HG03103 (cell line): ENCODE results near the gene PYGM.

ENCODE experiments used
- ATAC-seq: cut with Tn5 transposase; IDR thresholded peaks from one replicate; pipeline ENCODE4 v1.9.1; 2021; ENCODE audit warnings: low read depth; ENCODE audit not compliant: unreplicated experiment

The PYGM gene

DNA sequence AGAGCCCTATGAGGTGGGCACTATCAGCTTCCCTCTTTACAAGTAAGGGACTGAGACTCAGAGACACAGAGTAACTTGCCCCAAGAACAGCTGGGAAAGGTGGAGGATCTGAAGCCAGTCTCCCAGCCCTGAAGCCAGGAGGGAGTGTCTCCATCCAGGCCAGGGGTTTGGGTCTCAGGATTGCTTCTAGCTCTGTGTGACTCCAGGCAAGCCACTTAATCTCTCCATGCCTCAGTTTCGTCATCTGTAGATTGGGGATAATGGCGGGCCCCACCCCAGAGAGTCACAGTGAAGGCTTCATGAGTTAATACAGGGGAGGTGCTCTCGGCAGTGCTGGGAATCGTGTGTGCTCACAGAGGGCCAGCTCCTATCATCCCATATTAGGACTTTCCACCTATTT is 32.7 kb upstream of the PYGM start:
- no peak for ATAC-seq

DNA sequence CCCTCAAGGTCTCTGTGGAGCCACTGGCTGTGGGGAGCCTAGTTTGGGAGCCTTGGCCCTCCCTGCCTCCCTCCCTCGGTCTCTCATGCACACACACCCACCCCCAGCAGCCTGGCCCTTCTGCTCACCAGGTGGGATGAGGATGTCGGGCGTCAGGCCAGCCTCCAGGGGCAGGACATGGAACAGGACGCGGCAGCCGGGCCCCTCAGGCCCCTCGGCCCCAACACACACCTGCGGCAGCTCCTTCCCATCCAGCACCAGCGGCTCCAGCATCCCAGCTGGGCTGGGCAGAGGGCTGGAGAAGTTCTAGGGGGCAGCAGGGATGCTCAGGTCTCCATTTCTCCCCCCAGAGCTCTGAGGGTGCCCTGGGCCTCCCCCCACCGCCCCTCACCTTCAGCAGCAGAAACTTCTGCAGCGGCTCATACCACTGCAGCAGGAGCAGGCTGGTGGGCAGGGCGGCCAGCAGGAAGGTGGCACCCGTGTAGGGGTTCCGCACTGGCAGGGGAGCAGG is 32.1 kb upstream of the PYGM start:
- no peak for ATAC-seq

- no peak for ATAC-seq
Observed at GRCh38 chr11:64790205-64791095, 30.7 kb upstream of the PYGM start.

DNA sequence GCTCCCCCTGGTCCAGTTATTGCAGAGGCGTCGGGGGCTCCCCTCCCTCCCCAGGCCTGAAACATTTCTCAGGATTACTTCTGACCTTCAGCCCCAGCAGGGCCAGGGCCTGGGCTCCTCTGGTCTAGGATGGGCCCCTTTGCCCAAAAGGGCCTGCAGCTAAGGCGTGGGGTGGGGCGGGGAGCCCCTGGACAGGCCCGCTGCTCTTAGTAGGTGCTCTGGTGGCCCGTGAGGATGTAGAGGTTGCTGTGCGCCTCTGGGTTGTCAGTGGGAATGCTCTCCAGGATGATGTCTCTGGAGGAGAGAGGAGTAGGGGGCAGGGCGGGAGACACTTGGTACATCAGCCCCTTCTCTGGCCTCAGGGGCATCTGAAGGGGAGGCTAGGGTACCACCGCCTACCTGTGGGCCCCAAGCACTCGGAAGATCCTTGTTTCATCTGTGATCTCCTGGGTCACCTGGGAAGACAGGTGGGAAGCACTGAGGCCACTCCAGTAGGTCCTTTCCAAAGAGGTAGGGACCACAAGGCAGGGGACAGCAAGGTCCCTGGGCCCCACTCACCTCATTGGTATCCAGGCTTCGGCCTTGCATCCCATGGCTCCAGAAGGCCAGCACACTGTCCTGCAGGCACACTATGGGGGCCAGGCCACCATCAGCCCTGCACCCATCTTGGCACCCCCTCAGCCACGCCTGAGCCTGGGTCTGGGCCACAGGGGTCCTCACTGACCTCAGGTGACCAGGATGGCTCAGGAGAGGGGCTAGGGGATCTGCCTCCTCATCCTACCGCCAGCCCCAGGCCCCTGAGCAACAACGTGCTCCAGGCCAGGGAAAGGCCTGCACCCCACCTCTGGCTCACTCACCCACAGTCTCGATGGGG is 29.8 kb upstream of the PYGM start:
- no peak for ATAC-seq

DNA sequence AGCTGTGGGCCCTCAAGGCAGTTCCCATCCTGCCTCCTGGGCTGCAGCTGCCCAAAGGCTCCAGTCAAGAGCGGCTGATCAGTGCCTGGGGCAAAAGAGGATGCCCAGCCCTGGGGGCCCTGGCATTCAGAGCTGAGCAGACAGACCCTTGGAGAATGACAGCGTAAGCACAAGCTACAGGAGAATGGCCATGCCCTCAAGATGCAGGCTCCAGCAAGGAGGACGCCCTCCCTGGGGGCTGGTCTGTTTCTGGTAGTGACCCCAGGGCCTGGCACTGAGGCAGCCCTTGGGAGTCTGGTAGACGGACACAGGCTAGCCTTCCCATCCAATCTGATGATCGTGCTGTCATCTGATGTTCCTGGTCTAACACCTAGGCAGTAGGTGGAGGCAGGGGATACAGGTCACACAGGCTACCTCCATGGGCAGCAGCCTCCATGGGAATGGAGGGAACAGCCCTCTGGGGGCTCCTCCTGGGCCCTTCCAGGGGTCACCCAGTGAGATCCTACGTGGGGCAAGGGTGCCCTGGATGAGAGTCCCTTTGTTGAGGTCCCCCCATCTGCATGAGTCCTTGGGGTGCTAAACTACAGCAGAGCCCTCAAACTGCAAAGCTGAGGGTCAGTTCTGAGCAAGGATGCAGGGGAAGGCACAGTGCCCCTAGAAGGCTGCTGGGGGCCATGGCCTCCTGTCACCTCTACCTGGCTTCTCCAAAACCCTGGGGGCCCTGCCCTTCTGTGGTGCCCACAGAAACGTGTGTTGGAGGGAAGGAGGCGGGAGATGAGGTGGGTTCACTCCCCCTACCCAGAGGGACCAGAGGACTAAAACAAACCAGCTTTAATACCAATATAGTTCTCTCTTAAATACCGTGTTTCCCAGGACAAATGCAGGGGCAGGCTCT is 28.8 kb upstream of the PYGM start:
- no peak for ATAC-seq

GRCh38 chr11:64787526-64788320 is 27.9 kb upstream of the PYGM start:
- ATAC-seq, result no peak

DNA sequence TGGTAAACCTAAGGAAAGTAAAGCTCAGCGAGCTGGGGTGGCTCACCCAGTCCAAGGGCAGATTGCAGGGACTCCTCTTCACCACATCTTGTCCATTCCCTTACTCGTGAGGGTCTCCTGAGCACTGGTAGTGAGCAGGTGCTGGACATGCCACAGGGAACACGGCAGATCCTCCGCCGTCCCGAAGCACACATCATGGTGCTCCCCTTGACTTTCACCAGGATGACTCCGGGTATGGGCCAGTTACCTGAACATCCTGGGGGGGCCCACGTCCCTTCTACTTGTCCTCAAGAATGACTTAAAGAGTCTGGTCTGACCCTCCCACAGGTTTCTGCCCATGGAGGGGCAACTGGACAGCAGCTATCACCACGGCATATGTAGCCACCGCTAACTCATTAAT is 26.5 kb upstream of the PYGM start:
- no peak for ATAC-seq

DNA sequence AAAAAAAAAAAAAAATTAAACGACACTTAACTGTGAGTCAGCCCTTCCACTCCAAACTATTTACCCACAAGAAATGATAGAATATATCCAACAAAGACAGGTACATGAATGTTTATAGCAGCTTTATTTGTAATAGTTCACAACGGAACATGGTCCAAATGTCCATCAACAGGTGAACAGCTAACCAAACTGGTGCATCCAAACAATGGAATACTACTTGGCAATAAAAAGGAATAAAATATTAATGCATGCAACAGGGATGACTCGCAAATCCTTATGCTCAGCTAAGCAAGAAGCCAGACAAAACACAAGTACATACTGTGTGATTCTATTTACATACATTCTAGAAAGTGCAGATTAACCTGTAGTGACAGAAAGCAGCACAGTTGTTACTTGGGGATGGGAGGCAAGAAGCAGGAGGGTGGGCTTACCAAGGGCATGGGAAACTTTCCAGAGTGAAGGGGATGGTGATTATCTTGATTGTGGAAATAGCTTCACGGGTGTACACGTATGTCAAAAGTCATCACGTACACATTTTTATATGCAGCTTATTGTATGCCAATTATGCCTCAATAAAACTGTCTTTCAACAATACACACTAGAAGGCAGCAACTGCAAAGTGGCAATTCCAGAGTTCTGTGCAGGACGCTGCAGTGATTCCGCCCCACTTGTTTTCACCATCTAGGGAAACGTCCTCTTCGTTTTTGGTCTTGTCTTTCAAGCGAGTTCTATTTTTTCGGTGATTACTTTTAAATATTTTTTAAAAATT is 25.2 kb upstream of the PYGM start:
- ATAC-seq, result no peak

- ATAC-seq, result peak; percentile 80
Observed at GRCh38 chr11:64778473-64779298, 18.9 kb upstream of the PYGM start, which contains the start of gene SF1. TSS of gene SF1 (minus strand) at chr11:64778542. CDS start at chr11:64778392, 150 bp downstream.

GRCh38 chr11:64778223-64778472 is 18.4 kb upstream of the PYGM start:
- no peak for ATAC-seq

GRCh38 chr11:64777449-64778222 is 17.9 kb upstream of the PYGM start:
- ATAC-seq, result no peak

DNA sequence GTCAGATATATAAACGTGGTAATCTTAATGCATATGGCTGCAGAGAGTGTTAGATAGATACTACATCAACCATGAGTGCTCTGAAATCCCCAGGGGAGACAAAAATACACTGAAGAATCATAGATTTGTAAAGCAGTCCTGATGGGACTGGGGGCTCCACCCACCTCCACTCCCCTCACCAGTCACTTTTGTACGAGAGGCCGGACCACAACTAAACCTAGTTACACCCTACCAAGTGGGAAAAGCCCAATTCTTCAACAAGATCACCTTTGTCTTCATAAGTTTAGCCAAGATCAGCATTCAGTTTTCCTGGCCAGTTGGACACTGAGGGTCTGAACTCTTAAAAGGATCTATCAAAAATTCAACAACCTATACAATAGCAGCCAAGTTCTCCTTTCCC is 17.1 kb upstream of the PYGM start:
- ATAC-seq, result no peak

DNA sequence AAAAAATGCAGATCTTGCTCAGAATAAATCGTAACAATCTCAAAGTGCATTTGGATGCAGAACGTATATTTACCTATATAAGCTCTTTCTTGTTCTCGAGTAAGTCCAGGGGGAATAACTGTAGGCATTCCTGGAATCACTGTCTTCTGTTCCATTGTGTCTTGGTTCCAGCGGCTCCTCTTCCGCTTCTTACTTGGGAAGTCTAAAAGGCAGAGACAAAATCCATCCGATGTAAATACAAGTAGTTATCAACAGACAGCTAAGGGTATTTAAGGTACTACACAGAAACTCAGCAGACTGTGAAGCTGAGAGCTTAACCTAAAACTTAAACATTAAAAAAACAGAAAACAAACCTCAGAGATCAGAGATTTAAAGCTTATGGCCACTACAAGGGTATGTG is 16.7 kb upstream of the PYGM start:
- ATAC-seq, result no peak

DNA sequence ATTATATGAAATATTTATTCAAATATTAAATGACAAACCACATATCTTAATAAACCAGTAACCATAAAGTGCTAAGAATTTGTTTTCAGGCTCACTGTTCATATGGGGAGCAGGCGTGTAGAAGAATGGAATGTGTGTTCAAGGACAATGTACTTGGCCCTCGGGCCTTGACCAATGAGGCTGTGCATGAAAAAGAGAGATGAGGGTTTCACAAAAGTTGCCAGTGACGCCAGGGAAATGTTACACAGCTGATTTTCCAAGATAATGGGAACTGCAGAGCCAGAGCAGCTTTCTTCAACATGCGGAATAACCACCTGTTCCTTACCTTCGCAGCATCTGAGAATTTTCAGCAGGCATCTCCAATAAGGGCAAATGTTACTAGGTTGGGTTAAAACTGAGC is 14.4 kb upstream of the PYGM start:
- no peak for ATAC-seq

DNA sequence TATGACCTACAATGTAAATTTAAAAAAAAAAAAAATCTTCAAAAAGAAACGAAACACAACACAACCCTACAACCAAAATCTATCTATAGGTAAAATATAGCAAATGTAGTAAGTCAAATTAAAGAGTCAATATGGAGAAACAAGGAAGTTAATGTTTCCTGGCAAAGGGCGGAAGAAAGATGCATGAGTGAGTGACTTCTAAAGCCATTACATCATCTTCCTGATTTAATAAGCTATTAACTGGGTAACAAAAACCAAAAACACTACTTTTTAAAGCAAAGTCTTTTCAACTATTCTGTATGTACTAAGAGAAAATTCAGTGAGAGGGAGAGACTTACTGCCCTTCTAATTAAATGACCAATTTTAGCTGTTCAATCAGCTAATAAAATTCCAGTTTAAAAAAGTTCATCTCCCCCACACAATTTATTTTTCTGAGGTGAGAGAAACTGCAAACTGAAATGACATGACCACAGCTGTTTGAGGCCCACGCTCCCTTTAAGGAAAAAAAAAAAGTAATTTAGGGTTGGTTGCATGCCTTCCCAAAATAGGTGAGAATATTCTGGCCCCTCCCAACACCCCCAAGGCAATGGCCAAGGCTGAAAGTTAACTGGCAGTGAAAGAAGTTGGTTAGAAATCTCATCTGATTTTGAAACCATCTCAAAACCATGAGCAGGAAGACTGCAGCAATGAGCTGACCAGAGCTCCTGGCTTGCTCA is 12.7 kb upstream of the PYGM start:
- no peak for ATAC-seq

GRCh38 chr11:64771861-64772260 is 12.1 kb upstream of the PYGM start:
- no peak for ATAC-seq

DNA sequence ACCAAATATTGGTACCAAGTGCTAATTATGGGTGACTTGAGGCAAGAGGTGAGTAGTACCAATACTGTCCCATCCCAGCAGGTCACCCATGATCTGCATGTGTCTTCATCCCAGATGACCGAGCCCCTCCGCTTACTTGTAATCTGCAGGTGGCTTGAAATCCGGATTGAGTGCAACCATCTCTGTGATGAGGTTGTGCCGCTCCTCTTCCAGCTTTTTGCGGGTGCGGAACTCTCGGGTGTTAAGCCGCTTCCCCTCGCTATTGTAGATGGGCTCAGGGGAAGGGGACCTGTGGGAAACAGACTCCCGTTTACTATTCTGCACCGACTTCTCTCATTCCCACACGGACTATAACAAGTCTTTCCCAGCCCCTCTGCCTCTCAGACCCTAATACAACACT is 10.3 kb upstream of the PYGM start:
- no peak for ATAC-seq
